ENCODE measurements around the gene TPCN1. TPM values are rescaled to one million over a fixed set of nuclear protein-coding genes. Genes with fewer than 3 reads are reported as not detected.

TPCN1 gene
- total and polyA plus RNA-seq, 9 donors = 28.0 to 65.6 (median 47.6) TPM

DNA sequence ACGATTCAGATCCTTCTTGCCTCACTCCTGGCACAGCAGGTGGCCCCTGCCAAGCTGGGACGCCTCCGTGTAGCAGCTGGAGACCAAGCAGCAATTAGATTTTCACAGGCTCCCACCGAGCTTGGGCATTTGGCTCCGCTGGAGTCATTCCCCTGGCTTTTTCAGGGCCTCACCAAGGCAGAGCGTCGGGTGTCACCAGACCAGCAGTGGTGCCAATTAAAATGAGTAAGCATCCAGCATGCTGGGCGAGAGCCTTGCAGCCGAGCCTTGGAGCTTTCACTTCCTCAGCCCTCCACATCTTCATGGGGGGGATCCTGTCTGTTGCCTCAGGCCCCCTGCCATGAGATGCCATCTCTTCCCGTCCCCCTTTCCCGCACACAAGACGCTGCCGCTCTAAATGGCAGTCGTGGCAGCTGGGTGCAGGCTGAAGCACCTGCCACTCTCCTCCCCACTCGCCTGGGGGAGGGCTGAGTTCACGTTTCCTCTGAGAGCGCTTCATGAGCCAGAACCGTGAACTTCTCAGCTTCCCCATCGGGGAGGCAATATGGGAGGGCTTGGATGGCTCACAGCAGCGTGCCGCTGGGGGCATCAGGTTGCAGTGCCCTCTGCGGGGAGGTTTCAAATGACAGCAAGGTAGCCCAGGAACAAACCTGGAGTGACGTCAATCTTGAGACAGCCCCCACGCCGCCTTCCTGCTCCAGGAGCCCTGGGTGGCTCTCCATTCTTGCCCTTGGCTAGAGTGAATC is 11.7 kb downstream of the TPCN1 start:
- no peak for DNase-seq
- H3K27me3 ChIP-seq = no peaks in the 10 kb centered on the region
- peaks cover 8% of the 10 kb centered on the region for H3K4me1 ChIP-seq (ENCODE audit: insufficient read depth)
- no peak overlapping the region for H3K27ac ChIP-seq
- H3K9me3 ChIP-seq = no peaks in the 10 kb centered on the region
- 82 to 87% (median 82%) methylated on average over 25 of the region's 25 CpGs for WGBS, 3 donors
- no peak overlapping the region for H3K4me3 ChIP-seq
- no peaks in the 10 kb centered on the region for H3K36me3 ChIP-seq
- TF ChIP-seq EP300 (IDR thresholded peaks at IDR 0.05) (no peak), POLR2A (IDR thresholded peaks at IDR 0.05) (no peak)
- TF ChIP-seq, protein P1, sequence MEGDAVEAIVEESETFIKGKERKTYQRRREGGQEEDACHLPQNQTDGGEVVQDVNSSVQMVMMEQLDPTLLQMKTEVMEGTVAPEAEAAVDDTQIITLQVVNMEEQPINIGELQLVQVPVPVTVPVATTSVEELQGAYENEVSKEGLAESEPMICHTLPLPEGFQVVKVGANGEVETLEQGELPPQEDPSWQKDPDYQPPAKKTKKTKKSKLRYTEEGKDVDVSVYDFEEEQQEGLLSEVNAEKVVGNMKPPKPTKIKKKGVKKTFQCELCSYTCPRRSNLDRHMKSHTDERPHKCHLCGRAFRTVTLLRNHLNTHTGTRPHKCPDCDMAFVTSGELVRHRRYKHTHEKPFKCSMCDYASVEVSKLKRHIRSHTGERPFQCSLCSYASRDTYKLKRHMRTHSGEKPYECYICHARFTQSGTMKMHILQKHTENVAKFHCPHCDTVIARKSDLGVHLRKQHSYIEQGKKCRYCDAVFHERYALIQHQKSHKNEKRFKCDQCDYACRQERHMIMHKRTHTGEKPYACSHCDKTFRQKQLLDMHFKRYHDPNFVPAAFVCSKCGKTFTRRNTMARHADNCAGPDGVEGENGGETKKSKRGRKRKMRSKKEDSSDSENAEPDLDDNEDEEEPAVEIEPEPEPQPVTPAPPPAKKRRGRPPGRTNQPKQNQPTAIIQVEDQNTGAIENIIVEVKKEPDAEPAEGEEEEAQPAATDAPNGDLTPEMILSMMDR (IDR thresholded peaks at IDR 0.05) = no peak
- intact Hi-C loops (cut with DNase I) = no loop called here

DNA sequence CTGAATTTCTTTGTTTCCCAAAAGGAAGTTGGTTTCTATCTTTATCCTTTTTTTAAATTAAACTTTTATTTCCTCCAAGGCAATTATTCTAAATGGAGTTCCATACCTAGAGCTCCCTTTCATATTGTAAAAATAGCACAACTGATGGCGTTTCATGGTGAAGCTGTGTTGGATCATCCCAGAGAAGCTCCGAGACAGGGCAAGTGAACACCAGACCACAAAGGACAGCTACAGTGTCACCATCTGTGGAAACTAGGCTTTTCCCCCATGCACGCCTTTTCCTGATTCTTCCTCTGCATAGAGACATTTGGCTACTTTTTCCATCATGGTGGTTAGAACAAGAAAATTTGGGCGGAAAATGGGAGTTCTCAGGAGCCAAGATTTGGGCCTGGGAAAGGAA is 12.7 kb downstream of the TPCN1 start:
- intact Hi-C loops (cut with DNase I) = no loop called here
- Histone ChIP-seq H3K27ac (no peak overlapping the region), H3K9me3 (no peaks in the 10 kb centered on the region), H3K4me1 (ENCODE audit: insufficient read depth) (peaks cover 5% of the 10 kb centered on the region), H3K27me3 (no peaks in the 10 kb centered on the region), H3K4me3 (no peak overlapping the region), H3K36me3 (no peaks in the 10 kb centered on the region)
- no peak for DNase-seq
- 95 to 97% (median 96%) methylated on average over 4 of the region's 4 CpGs for WGBS, 3 donors
- TF ChIP-seq POLR2A (IDR thresholded peaks at IDR 0.05) (no peak), EP300 (IDR thresholded peaks at IDR 0.05) (no peak)
- TF ChIP-seq, protein P1 (IDR thresholded peaks at IDR 0.05) = no peak

DNA sequence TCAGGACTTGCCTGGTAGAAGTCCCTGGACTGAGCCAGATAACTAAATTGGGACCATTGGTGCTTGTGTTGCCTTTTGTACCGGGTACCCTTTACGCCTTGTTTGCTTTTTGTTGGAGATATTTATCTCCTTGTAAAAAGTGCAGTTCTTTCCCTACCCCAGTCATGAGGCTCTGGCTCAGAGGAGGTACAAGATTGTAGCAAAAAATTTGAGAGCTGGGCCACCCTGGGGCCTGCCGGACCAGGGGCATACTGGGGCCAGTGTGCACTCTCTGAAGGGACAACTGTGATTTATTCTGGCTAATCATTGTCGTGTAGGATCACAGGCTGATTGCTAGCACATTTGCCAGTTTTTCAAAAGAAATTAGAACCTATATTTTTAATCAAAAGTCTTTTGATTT is 13.2 kb downstream of the TPCN1 start:
- Histone ChIP-seq H3K36me3 (no peaks in the 10 kb centered on the region), H3K27me3 (no peaks in the 10 kb centered on the region), H3K4me1 (ENCODE audit: insufficient read depth) (peaks cover 7% of the 10 kb centered on the region), H3K4me3 (no peak overlapping the region), H3K27ac (no peak overlapping the region), H3K9me3 (no peaks in the 10 kb centered on the region)
- intact Hi-C loops (cut with DNase I) = no loop called here
- 87 to 88% (median 88%) methylated on average over 4 of the region's 4 CpGs for WGBS, 3 donors
- TF ChIP-seq, protein P1 (IDR thresholded peaks at IDR 0.05) = no peak
- TF ChIP-seq EP300 (IDR thresholded peaks at IDR 0.05) = no peak
- TF ChIP-seq POLR2A (IDR thresholded peaks at IDR 0.05) = no peak
- no peak for DNase-seq

DNA sequence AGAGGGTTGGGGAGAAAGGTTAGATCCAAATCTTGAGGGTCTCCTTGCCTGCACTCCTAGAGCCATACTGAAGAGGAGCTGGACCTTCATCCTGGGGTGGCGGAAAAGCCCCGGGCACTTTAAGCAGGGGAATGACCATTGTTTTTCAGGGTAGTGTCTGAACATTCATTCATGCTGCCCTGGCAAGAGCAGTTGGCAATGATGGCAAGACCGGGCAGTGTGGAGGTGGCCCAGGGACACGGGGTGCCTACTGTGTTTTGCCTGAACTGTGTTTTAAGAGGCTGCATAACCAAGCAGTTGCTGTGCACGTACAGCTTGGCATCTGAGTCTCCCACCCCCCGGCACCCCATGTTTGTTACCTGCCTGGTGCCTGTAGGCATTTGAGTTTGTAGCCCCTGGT is 14.7 kb downstream of the TPCN1 start:
- intact Hi-C loops (cut with DNase I) = no loop called here
- H3K36me3 ChIP-seq = no peaks in the 10 kb centered on the region
- no peak for DNase-seq
- H3K4me3 ChIP-seq = no peak overlapping the region
- no peaks in the 10 kb centered on the region for H3K27me3 ChIP-seq
- TF ChIP-seq POLR2A (IDR thresholded peaks at IDR 0.05) (no peak), EP300 (IDR thresholded peaks at IDR 0.05) (no peak)
- TF ChIP-seq, protein P1 (IDR thresholded peaks at IDR 0.05) = no peak
- WGBS, 3 donors = 87 to 93% (median 92%) methylated on average over 6 of the region's 6 CpGs
- peaks cover 6% of the 10 kb centered on the region for H3K4me1 ChIP-seq (ENCODE audit: insufficient read depth)
- no peaks in the 10 kb centered on the region for H3K9me3 ChIP-seq
- no peak overlapping the region for H3K27ac ChIP-seq

Measured in ovary (tissue), 9 donors.